Gastroesophageal sphincter (tissue), 4 donors: Measurements from ENCODE around the gene LDB1. TPM values are rescaled to one million over a fixed set of nuclear protein-coding genes. Genes with fewer than 3 reads are reported as not detected.

Experiments used
- ATAC-seq: fragments of 150-250 bp; one replicate; pipeline ENCODE4 v1.9.1; 2016; ENCODE audit warnings: mild to moderate bottlenecking, moderate library complexity
- H3K27ac ChIP-seq, 4 donors: fragments of 200-600 bp; sonication (generic) in 3 of 4; 1 replicate in 3 of 4; 2 replicates in 1 of 4; pipeline ENCODE4 v1.5.1; 2016 to 2019
- H3K27me3 ChIP-seq: fragments of 200-600 bp; sonication (generic); one replicate; pipeline ENCODE4 v1.5.1; 2019
- H3K36me3 ChIP-seq, 2 donors: fragments of 200-600 bp; sonication (generic); one replicate each; pipeline ENCODE4 v1.5.1; 2019; ENCODE audit warnings: control low read depth in 1 of 2
- H3K4me1 ChIP-seq, 3 donors: fragments of 200-600 bp; sonication (generic); 1 replicate in 2 of 3; 2 replicates in 1 of 3; pipeline ENCODE4 v1.5.1; 2016 to 2019; ENCODE audit warnings: control low read depth in 2 of 3
- H3K4me3 ChIP-seq, 2 donors: fragments of 200-600 bp; sonication (generic); one replicate each; pipeline ENCODE4 v1.5.1; 2019; ENCODE audit warnings: mild to moderate bottlenecking in 1 of 2, moderate library complexity in 1 of 2
- H3K9me3 ChIP-seq, 3 donors: fragments of 200-600 bp; sonication (generic); one replicate each; pipeline ENCODE4 v1.5.1; 2017 to 2019; ENCODE audit warnings: control low read depth in 2 of 3
- EP300 ChIP-seq: sonication (generic); formaldehyde crosslinking; IDR thresholded peaks from one replicate; pipeline ENCODE4 v1.6.1; 2017; ENCODE audit warnings: antibody characterized with exemption, mild to moderate bottlenecking
- POLR2A ChIP-seq, 2 donors: fragments of 450-650 bp; IDR thresholded peaks; one replicate each; pipeline ENCODE4 v1.6.1; 2017; ENCODE audit warnings: antibody characterized with exemption in 2 of 2, mild to moderate bottlenecking in 2 of 2, moderate library complexity in 1 of 2
- POLR2AphosphoS5 ChIP-seq: sonication (generic); formaldehyde crosslinking; IDR thresholded peaks from one replicate; pipeline ENCODE4 v1.6.1; 2017; ENCODE audit warnings: antibody characterized with exemption
- WGBS, 2 donors: methylation state at CpG; one replicate each; pipeline ENCODE4 v1.1.5; 2018; ENCODE audit warnings: low coverage in 1 of 2; 5-methylcytosine and 5-hydroxymethylcytosine counted together
- total RNA-seq, 4 donors: library from RNA; depleted of rRNA; stranded (reverse); fragments of >200 nt; gene quantifications; one replicate each; pipeline ENCODE4 v1.1.0, GENCODE V29; 2016
- TF ChIP-seq, protein P1 (sequence below), 4 experiments: fragments of 200-600 bp in 2 of 4; fragments of 450-650 bp in 2 of 4; sonication (generic) in 1 of 4; IDR thresholded peaks; one replicate each; pipeline ENCODE4 v1.5.1; 2017 to 2019; ENCODE audit warnings: antibody characterized with exemption in 4 of 4, mild to moderate bottlenecking in 2 of 4, moderate library complexity in 2 of 4

The LDB1 gene
- total RNA-seq, 4 donors from 2014 or later, result 43.7 to 92.0 (median 60.4) TPM

DNA sequence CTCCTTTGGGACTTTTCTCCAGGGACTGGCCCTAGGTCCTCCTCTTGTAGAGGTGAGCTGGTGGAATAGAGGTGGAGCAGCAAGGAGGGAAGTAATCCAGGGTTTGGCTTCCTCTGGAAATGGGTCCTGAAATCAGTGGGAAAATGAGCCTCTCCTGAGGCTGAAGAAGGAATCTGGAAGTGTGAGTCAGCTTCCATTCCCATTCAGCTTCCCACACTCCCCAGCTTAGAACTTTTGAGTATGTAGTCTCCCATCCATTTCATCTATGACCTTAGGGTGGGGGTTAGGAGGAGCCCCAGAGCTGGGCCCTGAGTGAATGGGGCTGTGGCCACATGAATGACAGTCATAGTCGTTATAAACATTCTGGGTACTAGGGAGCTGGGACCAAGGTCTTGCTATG, 17.7 kb downstream of the LDB1 start:
- no peak for ATAC-seq
- Histone ChIP-seq H3K4me1 (no peaks in the 10 kb centered on the region), H3K36me3 (peaks cover 0 to 10% of the 10 kb centered on the region in 2 donors), H3K27ac (no peak overlapping the region), H3K4me3 (no peak overlapping the region), H3K9me3 (no peaks in the 10 kb centered on the region), H3K27me3 (no peaks in the 10 kb centered on the region)
- TF ChIP-seq POLR2A (IDR thresholded peaks at IDR 0.05), result no peak
- TF ChIP-seq, protein P1, sequence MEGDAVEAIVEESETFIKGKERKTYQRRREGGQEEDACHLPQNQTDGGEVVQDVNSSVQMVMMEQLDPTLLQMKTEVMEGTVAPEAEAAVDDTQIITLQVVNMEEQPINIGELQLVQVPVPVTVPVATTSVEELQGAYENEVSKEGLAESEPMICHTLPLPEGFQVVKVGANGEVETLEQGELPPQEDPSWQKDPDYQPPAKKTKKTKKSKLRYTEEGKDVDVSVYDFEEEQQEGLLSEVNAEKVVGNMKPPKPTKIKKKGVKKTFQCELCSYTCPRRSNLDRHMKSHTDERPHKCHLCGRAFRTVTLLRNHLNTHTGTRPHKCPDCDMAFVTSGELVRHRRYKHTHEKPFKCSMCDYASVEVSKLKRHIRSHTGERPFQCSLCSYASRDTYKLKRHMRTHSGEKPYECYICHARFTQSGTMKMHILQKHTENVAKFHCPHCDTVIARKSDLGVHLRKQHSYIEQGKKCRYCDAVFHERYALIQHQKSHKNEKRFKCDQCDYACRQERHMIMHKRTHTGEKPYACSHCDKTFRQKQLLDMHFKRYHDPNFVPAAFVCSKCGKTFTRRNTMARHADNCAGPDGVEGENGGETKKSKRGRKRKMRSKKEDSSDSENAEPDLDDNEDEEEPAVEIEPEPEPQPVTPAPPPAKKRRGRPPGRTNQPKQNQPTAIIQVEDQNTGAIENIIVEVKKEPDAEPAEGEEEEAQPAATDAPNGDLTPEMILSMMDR (IDR thresholded peaks at IDR 0.05), result no peak
- WGBS, 2 donors, result 100% methylated on average over 1 of the region's 1 CpG; no CpG with 5 or more reads in 1 of the 2 donors

DNA sequence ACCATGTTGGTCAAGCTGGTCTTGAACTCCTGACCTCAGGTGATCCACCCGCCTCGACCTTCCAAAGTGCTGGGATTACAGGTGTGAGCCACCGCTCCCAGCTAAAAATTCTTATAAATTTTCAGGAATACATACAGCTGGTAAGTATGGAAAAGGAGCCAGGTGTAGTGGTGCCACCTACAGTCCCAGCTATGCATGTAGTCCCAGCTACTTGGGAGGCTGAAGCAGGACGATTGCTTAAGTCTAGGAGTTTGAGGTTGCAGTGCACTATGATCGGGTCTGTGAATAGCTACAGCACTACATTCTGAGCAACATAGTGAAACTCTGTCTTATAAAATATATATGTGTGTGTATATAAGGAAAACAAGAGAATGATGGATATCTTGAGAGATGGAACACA, 19.0 kb downstream of the LDB1 start:
- H3K4me3 ChIP-seq, result no peak overlapping the region
- H3K36me3 ChIP-seq, result no peaks in the 10 kb centered on the region
- no peaks in the 10 kb centered on the region for H3K27me3 ChIP-seq
- ATAC-seq, result no peak
- no peaks in the 10 kb centered on the region for H3K4me1 ChIP-seq
- no peak for TF ChIP-seq POLR2A (IDR thresholded peaks at IDR 0.05)
- no peak for TF ChIP-seq POLR2AphosphoS5
- TF ChIP-seq, protein P1 (IDR thresholded peaks at IDR 0.05), result no peak
- no peak for TF ChIP-seq EP300
- no peaks in the 10 kb centered on the region for H3K9me3 ChIP-seq
- WGBS, 2 donors, result 67 to 91% methylated on average over 2 to 5 of the region's 5 CpGs
- no peak overlapping the region for H3K27ac ChIP-seq

DNA sequence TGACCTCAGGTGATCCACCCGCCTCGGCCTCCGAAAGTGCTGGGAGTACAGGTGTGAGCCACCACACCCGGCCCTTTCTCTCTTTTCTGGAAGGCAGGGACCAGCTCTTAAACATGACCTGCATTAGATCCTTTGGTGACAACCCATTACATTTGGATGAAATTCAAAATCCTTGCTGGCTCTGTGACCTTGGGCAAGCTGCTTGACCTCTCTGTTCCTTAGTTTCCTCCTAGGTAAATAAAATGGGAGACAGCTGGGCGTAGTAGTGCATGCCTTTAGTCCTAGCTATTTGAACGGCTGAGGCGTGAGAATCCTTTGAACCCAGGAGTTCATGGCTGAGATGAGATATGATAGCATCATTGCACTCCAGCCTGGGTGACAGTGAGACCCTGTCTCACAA, 23.7 kb downstream of the LDB1 start:
- no peaks in the 10 kb centered on the region for H3K4me1 ChIP-seq
- H3K27ac ChIP-seq, result no peak overlapping the region
- ATAC-seq, result no peak
- no peaks in the 10 kb centered on the region for H3K27me3 ChIP-seq
- 80 to 84% methylated on average over 3 to 5 of the region's 7 CpGs for WGBS, 2 donors
- TF ChIP-seq POLR2AphosphoS5, result no peak
- TF ChIP-seq, protein P1 (IDR thresholded peaks at IDR 0.05), result no peak
- TF ChIP-seq POLR2A (IDR thresholded peaks at IDR 0.05), result no peak
- TF ChIP-seq EP300, result no peak
- H3K9me3 ChIP-seq, result no peaks in the 10 kb centered on the region
- H3K4me3 ChIP-seq, result no peak overlapping the region
- H3K36me3 ChIP-seq, result no peaks in the 10 kb centered on the region

DNA sequence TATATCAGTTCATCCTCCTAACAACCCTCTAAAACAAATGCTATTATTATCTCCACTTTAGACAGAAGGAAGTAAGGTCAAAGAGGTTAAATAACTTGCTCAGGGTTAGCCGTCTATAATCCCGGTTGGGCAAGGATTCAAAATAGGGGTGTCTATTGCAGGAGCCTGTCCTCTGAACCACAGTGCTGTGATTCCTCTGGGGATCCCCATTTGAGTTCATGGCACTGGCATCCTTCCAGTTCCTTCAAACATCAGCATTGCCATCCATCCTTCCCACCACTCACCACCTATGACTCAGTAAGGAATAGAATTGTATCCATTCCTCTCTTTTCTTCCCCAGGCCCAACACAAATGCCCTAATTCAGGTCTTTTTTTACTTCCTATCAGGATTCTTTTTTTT, 29.4 kb downstream of the LDB1 start:
- H3K27ac ChIP-seq, result no peak overlapping the region
- H3K27me3 ChIP-seq, result no peaks in the 10 kb centered on the region
- H3K9me3 ChIP-seq, result no peaks in the 10 kb centered on the region
- ATAC-seq, result no peak
- H3K4me3 ChIP-seq, result no peak overlapping the region
- WGBS, 2 donors, result 64% methylated on average over 2 of the region's 2 CpGs; no CpG with 5 or more reads in 1 of the 2 donors
- no peaks in the 10 kb centered on the region for H3K4me1 ChIP-seq
- H3K36me3 ChIP-seq, result no peaks in the 10 kb centered on the region
- TF ChIP-seq, protein P1 (IDR thresholded peaks at IDR 0.05), result no peak
- TF ChIP-seq POLR2A (IDR thresholded peaks at IDR 0.05) (no peak), POLR2AphosphoS5 (no peak), EP300 (no peak)

DNA sequence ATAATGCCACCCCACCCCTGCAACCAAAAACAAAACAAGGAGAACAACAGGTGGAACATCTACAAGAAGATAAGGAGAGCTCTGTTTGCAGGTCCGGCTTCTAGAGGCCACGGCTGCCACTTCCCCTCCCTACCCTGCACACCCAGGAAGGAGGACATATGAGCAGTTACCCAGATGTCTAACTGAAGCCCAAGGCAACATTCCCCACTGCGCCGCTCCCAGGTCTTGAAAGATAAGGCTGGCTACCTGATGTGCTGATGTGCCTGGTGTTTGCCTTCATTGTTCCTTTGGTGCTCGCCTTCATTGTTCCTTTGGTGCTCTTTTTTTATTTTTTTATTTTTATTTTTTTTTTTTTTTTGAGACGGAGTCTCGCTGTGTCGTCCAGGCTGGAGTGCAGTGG, 34.0 kb downstream of the LDB1 start:
- TF ChIP-seq POLR2A (IDR thresholded peaks at IDR 0.05) (no peak), EP300 (no peak), POLR2AphosphoS5 (no peak)
- TF ChIP-seq, protein P1 (IDR thresholded peaks at IDR 0.05), result no peak
- no peaks in the 10 kb centered on the region for H3K4me1 ChIP-seq
- no peak overlapping the region for H3K4me3 ChIP-seq
- no peak for ATAC-seq
- H3K9me3 ChIP-seq, result no peaks in the 10 kb centered on the region
- no peaks in the 10 kb centered on the region for H3K27me3 ChIP-seq
- WGBS, 2 donors, result 88 to 100% methylated on average over 1 to 5 of the region's 8 CpGs
- H3K27ac ChIP-seq, result no peak overlapping the region
- no peaks in the 10 kb centered on the region for H3K36me3 ChIP-seq
